HCT116 (cell line): ENCODE results near the gene TBX5. TPM values are rescaled to one million over a fixed set of nuclear protein-coding genes. Genes with fewer than 3 reads are reported as not detected.

Source experiments
- ATAC-seq: fragments of 200-7000 bp; cut with Tn5 transposase; 2 replicates; pipeline ENCODE4 v1.9.1; 2020; ENCODE audit warnings: mild to moderate bottlenecking, moderate library complexity
- BruUV-seq: library from RNA; stranded (reverse); fragments of 400-500 nt; replicated peaks from 2 replicates; lab custom pipeline; 2021; lab: Mats Ljungman, UMichigan
- CTCF ChIA-PET: fragments of 300-600 bp; sonication (Branson Sonifier 250); formaldehyde crosslinking; loops from one replicate; lab custom pipeline; 2021; ENCODE audit warnings: antibody characterized with exemption; lab: Charles Lee
- POLR2A ChIA-PET: fragments of 300-600, 350-600 bp; sonication (Branson Sonifier 250); formaldehyde crosslinking; loops from one replicate; lab custom pipeline; 2021; ENCODE audit warnings: antibody characterized with exemption; lab: Charles Lee
- RAD21 ChIA-PET, 2 experiments: fragments of 300-600 bp; sonication (Branson Sonifier 250); formaldehyde crosslinking; loops; one replicate each; lab custom pipeline; 2023; ENCODE audit warnings: low total read pairs in 2 of 2; ENCODE audit not compliant: uncharacterized antibody in 2 of 2, unreplicated experiment in 2 of 2, low non-redundant PET in 1 of 2; lab: Charles Lee
- DNase-seq: peaks from one replicate; pipeline ENCODE4 v3.0.0-alpha.2; 2010; ENCODE audit warnings: low read depth, low spot score
- H2AFZ ChIP-seq: fragments of 200-600 bp; shearing (Covaris generic), sonication (generic); 2 replicates; pipeline ENCODE4 v1.6.1; 2017; ENCODE audit warnings: low read depth, mixed run types, mixed read lengths, antibody characterized with exemption, low read length; ENCODE audit not compliant: poor library complexity, severe bottlenecking
- H3K27ac ChIP-seq: 2 replicates; pipeline ENCODE4 v1.5.1; 2012; ENCODE audit warnings: low read depth, low read length
- H3K27me3 ChIP-seq: fragments of 200-600 bp; sonication (generic); 2 replicates; pipeline ENCODE4 v1.6.1; 2016; ENCODE audit warnings: mixed run types, low read length, mixed read lengths; ENCODE audit not compliant: insufficient read depth
- H3K36me3 ChIP-seq, 2 experiments: fragments of 200-500 bp in 1 of 2; fragments of 200-600 bp in 1 of 2; sonication (Bioruptor generic) in 1 of 2; sonication (generic) in 1 of 2; 2 replicates each; pipeline versions ENCODE4 v1.5.1 to v1.6.1; 2014 to 2016; ENCODE audit warnings: low read length in 2 of 2, inconsistent platforms in 1 of 2, mixed read lengths in 1 of 2, mixed run types in 1 of 2; ENCODE audit not compliant: insufficient read depth in 2 of 2, control insufficient read depth in 1 of 2
- H3K4me1 ChIP-seq, 2 experiments: fragments of 200-600 bp in 1 of 2; sonication (generic) in 1 of 2; 2 replicates each; pipeline versions ENCODE4 v1.5.1 to v1.6.1; 2012 to 2017; ENCODE audit warnings: low read length in 2 of 2, inconsistent platforms in 1 of 2, mild to moderate bottlenecking in 1 of 2, mixed read lengths in 1 of 2, mixed run types in 1 of 2, moderate library complexity in 1 of 2; ENCODE audit not compliant: insufficient read depth in 2 of 2, control insufficient read depth in 1 of 2
- H3K4me2 ChIP-seq: fragments of 200-600 bp; sonication (generic); 2 replicates; pipeline ENCODE4 v1.6.1; 2017; ENCODE audit warnings: mixed run types, low read length, mixed read lengths
- H3K4me3 ChIP-seq, 2 experiments: fragments of 200-600 bp in 1 of 2; sonication (generic) in 1 of 2; replicated peaks in 1 of 2; 2 replicates each; pipeline ENCODE4 v1.5.1; 2011 to 2016; ENCODE audit warnings: low read length in 2 of 2, control low read depth in 1 of 2, low read depth in 1 of 2, mild to moderate bottlenecking in 1 of 2, mixed read lengths in 1 of 2, mixed run types in 1 of 2
- H3K79me2 ChIP-seq: fragments of 200-600 bp; sonication (generic); 2 replicates; pipeline ENCODE4 v1.6.1; 2017; ENCODE audit warnings: mild to moderate bottlenecking, mixed run types, low read length, moderate library complexity, mixed read lengths; ENCODE audit not compliant: insufficient read depth
- H3K9ac ChIP-seq: fragments of 200-600 bp; sonication (generic); 2 replicates; pipeline ENCODE4 v1.6.1; 2016; ENCODE audit warnings: low read length, mixed read lengths
- H3K9me2 ChIP-seq: fragments of 200-600 bp; sonication (generic), shearing (Covaris generic); 2 replicates; pipeline ENCODE4 v1.6.1; 2017; ENCODE audit warnings: mixed run types, mild to moderate bottlenecking, moderate library complexity; ENCODE audit not compliant: insufficient read depth
- H3K9me3 ChIP-seq, 2 experiments: fragments of 200-500 bp in 1 of 2; fragments of 200-600 bp in 1 of 2; sonication (Bioruptor generic) in 1 of 2; sonication (generic) in 1 of 2; 2 replicates each; pipeline ENCODE4 v1.6.1; 2014 to 2017; ENCODE audit warnings: low read length in 2 of 2, mixed read lengths in 2 of 2, inconsistent platforms in 1 of 2, low read depth in 1 of 2, mild to moderate bottlenecking in 1 of 2, mixed run types in 1 of 2, moderate library complexity in 1 of 2; ENCODE audit not compliant: control insufficient read depth in 1 of 2, insufficient read depth in 1 of 2
- H4K20me1 ChIP-seq: fragments of 200-600 bp; sonication (generic), shearing (Covaris generic); 2 replicates; pipeline ENCODE4 v1.6.1; 2017; ENCODE audit warnings: mixed run types, mild to moderate bottlenecking, moderate library complexity; ENCODE audit not compliant: insufficient read depth
- CBX3 ChIP-seq: IDR thresholded peaks from 2 replicates; pipeline ENCODE4 v1.6.1; 2012; ENCODE audit warnings: low read depth
- CEBPB ChIP-seq: IDR thresholded peaks from 2 replicates; pipeline ENCODE4 v1.6.1; 2012; ENCODE audit warnings: low read depth
- EGR1 ChIP-seq: IDR thresholded peaks from 2 replicates; pipeline ENCODE4 v1.6.1; 2012; ENCODE audit warnings: low read depth
- ELF1 ChIP-seq: IDR thresholded peaks from 2 replicates; pipeline ENCODE4 v1.6.1; 2012; ENCODE audit warnings: low read depth, borderline replicate concordance
- EZH2 ChIP-seq: fragments of 200-600 bp; sonication (generic); IDR thresholded peaks from 2 replicates; pipeline ENCODE4 v1.6.1; 2017; ENCODE audit warnings: antibody characterized with exemption, mixed run types
- EZH2phosphoT487 ChIP-seq: fragments of 200-600 bp; IDR thresholded peaks from 2 replicates; pipeline ENCODE4 v1.6.1; 2018; ENCODE audit warnings: antibody characterized with exemption, borderline replicate concordance
- FOSL1 ChIP-seq: IDR thresholded peaks from 2 replicates; pipeline ENCODE4 v1.6.1; 2012; ENCODE audit warnings: low read depth
- JUND ChIP-seq: IDR thresholded peaks from 2 replicates; pipeline ENCODE4 v1.6.1; 2012
- POLR2A ChIP-seq: IDR thresholded peaks from 2 replicates; pipeline ENCODE4 v1.7.0; 2011; ENCODE audit warnings: borderline replicate concordance; ENCODE audit not compliant: insufficient read depth, insufficient read length; ENCODE audit errors: extremely low read depth
- POLR2AphosphoS5 ChIP-seq: IDR thresholded peaks from 2 replicates; pipeline ENCODE4 v1.6.1; 2011; ENCODE audit warnings: mild to moderate bottlenecking, low read depth, low read length, moderate library complexity
- SIN3A ChIP-seq: IDR thresholded peaks from 2 replicates; pipeline ENCODE4 v1.6.1; 2012; ENCODE audit warnings: low read depth
- SP1 ChIP-seq: IDR thresholded peaks from 2 replicates; pipeline ENCODE4 v1.6.1; 2012; ENCODE audit warnings: low read depth
- SRF ChIP-seq: IDR thresholded peaks from 2 replicates; pipeline ENCODE4 v1.6.1; 2012; ENCODE audit warnings: low read depth
- ZFX ChIP-seq: fragments of 450-650 bp; IDR thresholded peaks from 2 replicates; pipeline ENCODE4 v1.6.1; 2017
- ZNF274 ChIP-seq: fragments of 200-500 bp; sonication (Bioruptor generic); IDR thresholded peaks from 2 replicates; pipeline ENCODE4 v1.6.1; 2014; ENCODE audit warnings: mild to moderate bottlenecking, low read depth, low read length, inconsistent platforms
- intact Hi-C: fragments of 100-400 bp; cut with micrococcal nuclease; formaldehyde crosslinking; loops from 2 replicates; pipeline ENCODE4 v1.10.0; 2022
- total RNA-seq: library from RNA; stranded (reverse); gene quantifications from one replicate; pipeline ENCODE4 v1.2.1, GENCODE V29; 2021; ENCODE audit not compliant: unreplicated experiment
- TF ChIP-seq, protein P1 (sequence below): IDR thresholded peaks from 2 replicates; pipeline ENCODE4 v1.6.1; 2011; ENCODE audit warnings: mild to moderate bottlenecking, low read length, moderate library complexity; ENCODE audit not compliant: insufficient replicate concordance; ENCODE audit errors: extremely low read depth
- TF ChIP-seq, protein P2 (sequence below), 3 experiments: fragments of 200-600 bp in 1 of 3; sonication (generic) in 1 of 3; IDR thresholded peaks in 2 of 3; conservative IDR thresholded peaks in 1 of 3; 2 replicates each; pipeline ENCODE4 v1.5.1; 2012 to 2017; ENCODE audit warnings: low read depth in 2 of 3, low read length in 2 of 3, antibody characterized with exemption in 1 of 3, borderline replicate concordance in 1 of 3, control low read depth in 1 of 3, mild to moderate bottlenecking in 1 of 3, mixed read lengths in 1 of 3, mixed run types in 1 of 3, moderate library complexity in 1 of 3; ENCODE audit not compliant: insufficient read depth in 1 of 3
- TF ChIP-seq, protein P3 (sequence below): IDR thresholded peaks from 2 replicates; pipeline ENCODE4 v1.6.1; 2012
- TF ChIP-seq, protein P4 (sequence below): IDR thresholded peaks from 2 replicates; pipeline ENCODE4 v1.6.1; 2012

The TBX5 gene
- total RNA-seq, 1 experiment from 2014 or later: 0.10 TPM

DNA sequence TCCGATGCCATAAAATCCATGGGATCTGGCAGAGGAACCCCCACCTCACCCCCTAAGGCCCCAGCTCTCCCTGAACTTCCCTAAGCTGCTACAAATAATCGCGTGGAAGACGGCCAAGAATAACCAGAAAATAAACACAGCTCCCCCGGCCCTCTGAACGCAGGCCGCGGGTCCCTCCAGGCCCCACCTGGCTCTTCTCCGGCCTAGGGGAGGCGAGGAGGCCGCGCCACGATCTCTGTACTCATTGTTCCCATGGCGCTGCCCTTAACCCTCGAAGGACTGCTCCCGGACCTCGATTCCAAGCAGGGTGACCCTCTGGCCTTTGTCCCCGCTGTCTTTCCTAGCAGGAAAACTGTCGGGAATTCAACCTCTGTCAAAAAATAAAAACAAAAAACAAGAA, 33.9 kb upstream of the TBX5 start:
- Histone ChIP-seq H3K9me2 (no peaks in the 10 kb centered on the region), H4K20me1 (no peaks in the 10 kb centered on the region), H3K9me3 (no peaks in the 10 kb centered on the region), H3K79me2 (no peaks in the 10 kb centered on the region), H3K4me1 (no peaks in the 10 kb centered on the region), H3K27me3 (peaks cover 30% of the 10 kb centered on the region), H3K27ac (no peak overlapping the region), H3K4me2 (no peak overlapping the region), H3K4me3 (no peak overlapping the region), H3K9ac (no peak overlapping the region), H3K36me3 (no peaks in the 10 kb centered on the region), H2AFZ (no peak overlapping the region)
- ChIA-PET POLR2A (no interaction called here), RAD21 (no interaction called here), CTCF (no interaction called here)
- no TSS peak for BruUV-seq
- intact Hi-C loops: no loop called here
- ATAC-seq (no peak), DNase-seq (no peak)
- TF ChIP-seq EZH2phosphoT487 (no peak), CBX3 (no peak), ZFX (no peak), ELF1 (no peak), POLR2A (no peak), EGR1 (no peak), POLR2AphosphoS5 (no peak), SRF (no peak), SIN3A (no peak), ZNF274 (no peak), SP1 (no peak), JUND (no peak), CEBPB (no peak), EZH2 (no peak), FOSL1 (no peak)
- TF ChIP-seq, protein P1, sequence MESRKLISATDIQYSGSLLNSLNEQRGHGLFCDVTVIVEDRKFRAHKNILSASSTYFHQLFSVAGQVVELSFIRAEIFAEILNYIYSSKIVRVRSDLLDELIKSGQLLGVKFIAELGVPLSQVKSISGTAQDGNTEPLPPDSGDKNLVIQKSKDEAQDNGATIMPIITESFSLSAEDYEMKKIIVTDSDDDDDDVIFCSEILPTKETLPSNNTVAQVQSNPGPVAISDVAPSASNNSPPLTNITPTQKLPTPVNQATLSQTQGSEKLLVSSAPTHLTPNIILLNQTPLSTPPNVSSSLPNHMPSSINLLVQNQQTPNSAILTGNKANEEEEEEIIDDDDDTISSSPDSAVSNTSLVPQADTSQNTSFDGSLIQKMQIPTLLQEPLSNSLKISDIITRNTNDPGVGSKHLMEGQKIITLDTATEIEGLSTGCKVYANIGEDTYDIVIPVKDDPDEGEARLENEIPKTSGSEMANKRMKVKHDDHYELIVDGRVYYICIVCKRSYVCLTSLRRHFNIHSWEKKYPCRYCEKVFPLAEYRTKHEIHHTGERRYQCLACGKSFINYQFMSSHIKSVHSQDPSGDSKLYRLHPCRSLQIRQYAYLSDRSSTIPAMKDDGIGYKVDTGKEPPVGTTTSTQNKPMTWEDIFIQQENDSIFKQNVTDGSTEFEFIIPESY: no peak
- TF ChIP-seq, protein P2, sequence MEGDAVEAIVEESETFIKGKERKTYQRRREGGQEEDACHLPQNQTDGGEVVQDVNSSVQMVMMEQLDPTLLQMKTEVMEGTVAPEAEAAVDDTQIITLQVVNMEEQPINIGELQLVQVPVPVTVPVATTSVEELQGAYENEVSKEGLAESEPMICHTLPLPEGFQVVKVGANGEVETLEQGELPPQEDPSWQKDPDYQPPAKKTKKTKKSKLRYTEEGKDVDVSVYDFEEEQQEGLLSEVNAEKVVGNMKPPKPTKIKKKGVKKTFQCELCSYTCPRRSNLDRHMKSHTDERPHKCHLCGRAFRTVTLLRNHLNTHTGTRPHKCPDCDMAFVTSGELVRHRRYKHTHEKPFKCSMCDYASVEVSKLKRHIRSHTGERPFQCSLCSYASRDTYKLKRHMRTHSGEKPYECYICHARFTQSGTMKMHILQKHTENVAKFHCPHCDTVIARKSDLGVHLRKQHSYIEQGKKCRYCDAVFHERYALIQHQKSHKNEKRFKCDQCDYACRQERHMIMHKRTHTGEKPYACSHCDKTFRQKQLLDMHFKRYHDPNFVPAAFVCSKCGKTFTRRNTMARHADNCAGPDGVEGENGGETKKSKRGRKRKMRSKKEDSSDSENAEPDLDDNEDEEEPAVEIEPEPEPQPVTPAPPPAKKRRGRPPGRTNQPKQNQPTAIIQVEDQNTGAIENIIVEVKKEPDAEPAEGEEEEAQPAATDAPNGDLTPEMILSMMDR (IDR thresholded peaks at IDR 0.05 in 2 of 3, conservative IDR thresholded peaks at IDR 0.05 in 1 of 3; ENCODE audit: borderline replicate concordance in 1 of 3, insufficient read depth in 1 of 3, low read depth in 2 of 3, low read length in 2 of 3): no peak
- TF ChIP-seq, protein P3, sequence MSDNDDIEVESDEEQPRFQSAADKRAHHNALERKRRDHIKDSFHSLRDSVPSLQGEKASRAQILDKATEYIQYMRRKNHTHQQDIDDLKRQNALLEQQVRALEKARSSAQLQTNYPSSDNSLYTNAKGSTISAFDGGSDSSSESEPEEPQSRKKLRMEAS: no peak
- TF ChIP-seq, protein P4, sequence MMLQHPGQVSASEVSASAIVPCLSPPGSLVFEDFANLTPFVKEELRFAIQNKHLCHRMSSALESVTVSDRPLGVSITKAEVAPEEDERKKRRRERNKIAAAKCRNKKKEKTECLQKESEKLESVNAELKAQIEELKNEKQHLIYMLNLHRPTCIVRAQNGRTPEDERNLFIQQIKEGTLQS: no peak
